SU-DHL-6 (cell line): Measurements from ENCODE around the gene ARHGAP20.

ENCODE experiments used
- H2AFZ ChIP-seq: fragments of 200-600 bp; sonication (generic); 2 replicates; pipeline ENCODE4 v1.6.1; 2014; ENCODE audit warnings: low read depth, mild to moderate bottlenecking, moderate library complexity, mixed read lengths, antibody characterized with exemption, low read length; ENCODE audit not compliant: severe bottlenecking
- H3F3A ChIP-seq: fragments of 200-600 bp; shearing (Covaris generic); 2 replicates; pipeline ENCODE4 v1.6.0; 2016; ENCODE audit warnings: antibody characterized with exemption, mild to moderate bottlenecking; ENCODE audit not compliant: insufficient read depth
- H3K27ac ChIP-seq: fragments of 200-600 bp; sonication (generic); 2 replicates; pipeline ENCODE4 v1.5.1; 2016; ENCODE audit warnings: low read depth, mild to moderate bottlenecking, low read length, moderate library complexity, mixed read lengths
- H3K27me3 ChIP-seq: fragments of 200-600 bp; sonication (generic), shearing (Covaris generic); 2 replicates; pipeline ENCODE4 v1.6.0; 2014; ENCODE audit warnings: mild to moderate bottlenecking, low read length
- H3K36me3 ChIP-seq: fragments of 200-600 bp; sonication (generic); 2 replicates; pipeline ENCODE4 v1.6.1; 2014; ENCODE audit warnings: mild to moderate bottlenecking, low read length, mixed read lengths
- H3K4me2 ChIP-seq: fragments of 300-600, 200-600 bp; shearing (Covaris generic), sonication (generic); 2 replicates; pipeline ENCODE4 v1.6.0; 2014; ENCODE audit warnings: low read length, low read depth, mild to moderate bottlenecking; ENCODE audit not compliant: poor library complexity, severe bottlenecking
- H3K4me3 ChIP-seq: fragments of 200-600 bp; sonication (generic); 2 replicates; pipeline ENCODE4 v1.5.1; 2014; ENCODE audit warnings: antibody characterized with exemption, low read length, mild to moderate bottlenecking, mixed read lengths; ENCODE audit not compliant: insufficient read depth, poor library complexity, severe bottlenecking
- H3K79me2 ChIP-seq: fragments of 200-600 bp; sonication (generic); 2 replicates; pipeline ENCODE4 v1.6.1; 2014; ENCODE audit warnings: mild to moderate bottlenecking, low read length, moderate library complexity; ENCODE audit not compliant: insufficient read depth
- H3K9ac ChIP-seq: fragments of 200-600 bp; sonication (generic); 2 replicates; pipeline ENCODE4 v1.7.0; 2014; ENCODE audit warnings: mild to moderate bottlenecking, low read length
- H3K9me2 ChIP-seq: fragments of 200-600 bp; sonication (generic); replicated peaks from 2 replicates; pipeline ENCODE4 v1.6.1; 2014; ENCODE audit warnings: low read length; ENCODE audit not compliant: insufficient read depth
- H3K9me3 ChIP-seq: fragments of 200-600 bp; sonication (generic); 2 replicates; pipeline ENCODE4 v1.6.1; 2014; ENCODE audit warnings: low read length, mixed read lengths; ENCODE audit not compliant: insufficient read depth
- H4K20me1 ChIP-seq: fragments of 200-600 bp; sonication (generic); 2 replicates; pipeline ENCODE4 v1.6.1; 2014; ENCODE audit warnings: low read depth, mild to moderate bottlenecking, antibody characterized with exemption, low read length, moderate library complexity, mixed read lengths
- EZH2phosphoT487 ChIP-seq: fragments of 200-600 bp; sonication (generic), shearing (Covaris generic); conservative IDR thresholded peaks from 2 replicates; pipeline ENCODE4 v1.6.1; 2018; ENCODE audit warnings: mild to moderate bottlenecking, antibody characterized with exemption, low read length, moderate library complexity, mixed read lengths
- TF ChIP-seq, protein P1 (sequence below): fragments of 200-600 bp; sonication (generic); IDR thresholded peaks from one replicate; pipeline ENCODE4 v1.5.1; 2017; ENCODE audit warnings: antibody characterized with exemption, mild to moderate bottlenecking, low read length, moderate library complexity; ENCODE audit not compliant: insufficient read depth, poor library complexity, severe bottlenecking

The ARHGAP20 gene

DNA sequence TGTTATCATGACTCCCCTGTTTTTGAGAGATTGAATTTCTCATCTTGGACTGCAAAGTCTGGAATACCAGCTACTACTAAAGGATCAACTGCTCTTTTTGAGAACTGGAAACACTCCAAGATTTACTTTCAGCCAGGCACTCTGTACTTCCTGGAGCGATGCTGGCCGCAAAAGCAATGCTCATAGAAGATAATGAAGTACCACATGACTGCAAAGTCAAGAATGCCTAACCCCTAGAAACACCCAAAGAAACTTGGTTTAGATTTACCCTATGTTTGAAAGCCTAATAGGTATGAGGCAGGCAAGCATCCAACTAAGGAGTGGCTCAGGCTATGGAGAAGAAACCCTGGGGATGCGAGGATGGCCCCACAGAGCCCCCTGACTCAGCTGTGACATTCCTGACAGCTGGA, 47.7 kb upstream of the ARHGAP20 start:
- Histone ChIP-seq H3K4me2 (no peak overlapping the region), H3K9me2 (no peaks in the 10 kb centered on the region), H3K79me2 (no peaks in the 10 kb centered on the region), H3K9me3 (no peaks in the 10 kb centered on the region), H3K36me3 (no peaks in the 10 kb centered on the region), H3K27me3 (no peaks in the 10 kb centered on the region), H4K20me1 (no peaks in the 10 kb centered on the region), H3K27ac (no peak overlapping the region), H3F3A (no peaks in the 10 kb centered on the region), H2AFZ (no peak overlapping the region), H3K4me3 (no peak overlapping the region), H3K9ac (no peak overlapping the region)
- TF ChIP-seq EZH2phosphoT487 = no peak
- TF ChIP-seq, protein P1, sequence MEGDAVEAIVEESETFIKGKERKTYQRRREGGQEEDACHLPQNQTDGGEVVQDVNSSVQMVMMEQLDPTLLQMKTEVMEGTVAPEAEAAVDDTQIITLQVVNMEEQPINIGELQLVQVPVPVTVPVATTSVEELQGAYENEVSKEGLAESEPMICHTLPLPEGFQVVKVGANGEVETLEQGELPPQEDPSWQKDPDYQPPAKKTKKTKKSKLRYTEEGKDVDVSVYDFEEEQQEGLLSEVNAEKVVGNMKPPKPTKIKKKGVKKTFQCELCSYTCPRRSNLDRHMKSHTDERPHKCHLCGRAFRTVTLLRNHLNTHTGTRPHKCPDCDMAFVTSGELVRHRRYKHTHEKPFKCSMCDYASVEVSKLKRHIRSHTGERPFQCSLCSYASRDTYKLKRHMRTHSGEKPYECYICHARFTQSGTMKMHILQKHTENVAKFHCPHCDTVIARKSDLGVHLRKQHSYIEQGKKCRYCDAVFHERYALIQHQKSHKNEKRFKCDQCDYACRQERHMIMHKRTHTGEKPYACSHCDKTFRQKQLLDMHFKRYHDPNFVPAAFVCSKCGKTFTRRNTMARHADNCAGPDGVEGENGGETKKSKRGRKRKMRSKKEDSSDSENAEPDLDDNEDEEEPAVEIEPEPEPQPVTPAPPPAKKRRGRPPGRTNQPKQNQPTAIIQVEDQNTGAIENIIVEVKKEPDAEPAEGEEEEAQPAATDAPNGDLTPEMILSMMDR = no peak

GRCh38 chr11:110757962-110758755, 45.9 kb upstream of the ARHGAP20 start:
- Histone ChIP-seq H3K36me3 (no peaks in the 10 kb centered on the region), H3K79me2 (no peaks in the 10 kb centered on the region), H3K4me3 (no peak overlapping the region), H4K20me1 (no peaks in the 10 kb centered on the region), H3K9ac (no peak overlapping the region), H2AFZ (no peak overlapping the region), H3K9me2 (no peaks in the 10 kb centered on the region), H3K27ac (no peak overlapping the region), H3K27me3 (no peaks in the 10 kb centered on the region), H3K4me2 (no peak overlapping the region), H3F3A (no peaks in the 10 kb centered on the region), H3K9me3 (no peaks in the 10 kb centered on the region)
- TF ChIP-seq EZH2phosphoT487 = no peak
- TF ChIP-seq, protein P1 = no peak

DNA sequence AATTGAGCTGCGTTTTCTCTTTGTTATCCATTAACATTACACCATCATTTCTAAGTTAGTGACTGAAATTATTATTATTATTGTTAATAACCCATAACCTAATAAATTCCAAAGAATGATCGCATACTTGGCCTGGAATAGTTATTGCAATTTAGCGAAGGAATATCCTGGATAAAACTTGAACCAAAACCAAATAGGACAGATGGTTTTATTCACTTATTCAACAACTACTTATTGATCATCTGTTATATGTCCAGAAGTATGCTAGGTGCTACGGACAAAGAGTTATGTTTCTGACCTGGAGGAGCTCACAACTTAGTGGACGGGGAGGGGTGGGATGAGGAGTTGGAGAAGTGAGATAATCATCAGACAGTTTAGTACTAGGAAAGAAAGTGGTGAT, 44.8 kb upstream of the ARHGAP20 start:
- Histone ChIP-seq H3K9ac (no peak overlapping the region), H3K79me2 (no peaks in the 10 kb centered on the region), H3K9me2 (no peaks in the 10 kb centered on the region), H4K20me1 (no peaks in the 10 kb centered on the region), H3K36me3 (no peaks in the 10 kb centered on the region), H3K27me3 (no peaks in the 10 kb centered on the region), H2AFZ (no peak overlapping the region), H3K4me2 (no peak overlapping the region), H3K9me3 (no peaks in the 10 kb centered on the region), H3F3A (no peaks in the 10 kb centered on the region), H3K4me3 (no peak overlapping the region), H3K27ac (no peak overlapping the region)
- TF ChIP-seq, protein P1 = no peak
- no peak for TF ChIP-seq EZH2phosphoT487
